Neural progenitor cell (in vitro differentiated cells): Measurements from ENCODE around the gene SUGCT. TPM values are rescaled to one million over a fixed set of nuclear protein-coding genes. Genes with fewer than 3 reads are reported as not detected.

ENCODE experiments used
- DNase-seq: peaks from one replicate; pipeline ENCODE4 v3.0.0-alpha.2; 2016; ENCODE audit warnings: low spot score
- H2AFZ ChIP-seq: fragments of 200-600 bp; sonication (generic); replicated peaks from 2 replicates; pipeline ENCODE4 v1.6.1; 2016; ENCODE audit warnings: antibody characterized with exemption
- H3F3A ChIP-seq: fragments of 200-600 bp; sonication (generic); 2 replicates; pipeline ENCODE4 v1.6.1; 2016; ENCODE audit warnings: antibody characterized with exemption, low read depth
- H3K27ac ChIP-seq: fragments of 200-600 bp; sonication (generic); 2 replicates; pipeline ENCODE4 v1.5.1; 2016; ENCODE audit warnings: mild to moderate bottlenecking
- H3K27me3 ChIP-seq: fragments of 200-600 bp; sonication (generic); 2 replicates; pipeline ENCODE4 v1.6.1; 2016; ENCODE audit warnings: mild to moderate bottlenecking, moderate library complexity
- H3K36me3 ChIP-seq: fragments of 200-600 bp; sonication (generic); 2 replicates; pipeline ENCODE4 v1.5.1; 2016
- H3K4me1 ChIP-seq: fragments of 200-600 bp; sonication (generic); 2 replicates; pipeline ENCODE4 v1.6.1; 2016; ENCODE audit warnings: mixed run types
- H3K4me2 ChIP-seq: fragments of 200-600 bp; sonication (generic); 2 replicates; pipeline ENCODE4 v1.6.1; 2016
- H3K4me3 ChIP-seq: fragments of 200-600 bp; sonication (generic); 2 replicates; pipeline ENCODE4 v1.5.1; 2016
- H3K79me2 ChIP-seq: fragments of 200-600 bp; sonication (generic); 2 replicates; pipeline ENCODE4 v1.6.1; 2016; ENCODE audit warnings: low read depth
- H3K9ac ChIP-seq: fragments of 200-600 bp; sonication (generic); 2 replicates; pipeline ENCODE4 v1.6.1; 2016
- H3K9me3 ChIP-seq: fragments of 200-600 bp; sonication (generic); 2 replicates; pipeline ENCODE4 v1.5.1; 2016; ENCODE audit warnings: low read depth
- H4K20me1 ChIP-seq: fragments of 200-600 bp; sonication (generic); 2 replicates; pipeline ENCODE4 v1.6.1; 2016; ENCODE audit warnings: low read depth
- H3K27ac Mint-ChIP-seq: 3 replicates; pipeline ENCODE4 v1.8.0; 2021; ENCODE audit warnings: mixed read lengths
- H3K27me3 Mint-ChIP-seq: 2 replicates; pipeline ENCODE4 v1.8.0; 2022; ENCODE audit warnings: low read depth, mild to moderate bottlenecking, inconsistent platforms, moderate library complexity, mixed read lengths; ENCODE audit not compliant: insufficient read depth
- H3K36me3 Mint-ChIP-seq: 3 replicates; pipeline ENCODE4 v1.8.0; 2021; ENCODE audit warnings: mixed read lengths
- H3K4me1 Mint-ChIP-seq: 3 replicates; pipeline ENCODE4 v1.8.0; 2021; ENCODE audit warnings: mixed read lengths
- H3K4me3 Mint-ChIP-seq: 3 replicates; pipeline ENCODE4 v1.8.0; 2021; ENCODE audit warnings: mild to moderate bottlenecking, moderate library complexity, mixed read lengths
- H3K9me3 Mint-ChIP-seq: 3 replicates; pipeline ENCODE4 v1.8.0; 2020; ENCODE audit warnings: mixed read lengths
- EZH2 ChIP-seq: fragments of 200-600 bp; sonication (generic); IDR thresholded peaks from 2 replicates; pipeline ENCODE4 v1.6.1; 2017; ENCODE audit warnings: antibody characterized with exemption, mild to moderate bottlenecking, moderate library complexity
- EZH2phosphoT487 ChIP-seq: fragments of 200-600 bp; sonication (generic); IDR thresholded peaks from 2 replicates; pipeline ENCODE4 v1.6.1; 2017; ENCODE audit warnings: antibody characterized with exemption
- total RNA-seq: library from RNA; depleted of rRNA; stranded (reverse); fragments of >200 nt; gene quantifications from 2 replicates; pipeline ENCODE4 v1.2.3, GENCODE V29; 2015; ENCODE audit warnings: low replicate concordance
- TF ChIP-seq, protein P1 (sequence below): fragments of 200-600 bp; sonication (generic); IDR thresholded peaks from 2 replicates; pipeline ENCODE4 v1.5.1; 2017; ENCODE audit warnings: antibody characterized with exemption, mild to moderate bottlenecking

SUGCT gene
- total RNA-seq, 1 donor from 2014 or later: 10.1 TPM

DNA sequence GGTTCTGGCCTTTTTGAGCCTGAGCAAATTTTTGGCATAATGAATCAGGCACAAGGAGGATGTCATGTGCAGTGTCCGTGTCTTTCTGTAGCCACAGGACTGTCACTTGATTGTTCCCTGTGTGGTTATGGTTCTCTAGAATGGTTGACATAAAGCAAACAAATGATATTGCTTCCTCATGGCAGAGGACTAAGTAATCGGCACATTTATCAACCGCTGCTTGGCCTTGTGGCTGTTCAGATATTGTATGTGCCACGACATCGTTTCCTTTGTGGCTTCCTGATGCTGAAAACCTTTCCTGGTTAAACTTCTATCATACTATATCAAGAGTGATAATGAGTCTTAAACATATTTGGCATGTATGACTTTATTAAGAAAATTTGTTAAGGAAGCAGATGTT, 598.8 kb downstream of the SUGCT start:
- Histone ChIP-seq H4K20me1 (no peaks in the 10 kb centered on the region), H3K27ac (no peak overlapping the region), H3K36me3 (no peaks in the 10 kb centered on the region), H3K4me3 (no peak overlapping the region), H3K9ac (no peak overlapping the region), H3K9me3 (peaks cover 3% of the 10 kb centered on the region), H3K4me2 (no peak overlapping the region), H3F3A (no peaks in the 10 kb centered on the region), H3K27me3 (no peaks in the 10 kb centered on the region), H2AFZ (no peak overlapping the region), H3K79me2 (no peaks in the 10 kb centered on the region), H3K4me1 (no peaks in the 10 kb centered on the region)
- Mint-ChIP-seq H3K36me3 (no peaks in the 10 kb centered on the region), H3K4me1 (no peaks in the 10 kb centered on the region), H3K27me3 (no peaks in the 10 kb centered on the region), H3K27ac (no peak overlapping the region), H3K4me3 (no peak overlapping the region), H3K9me3 (no peaks in the 10 kb centered on the region)
- TF ChIP-seq, protein P1, sequence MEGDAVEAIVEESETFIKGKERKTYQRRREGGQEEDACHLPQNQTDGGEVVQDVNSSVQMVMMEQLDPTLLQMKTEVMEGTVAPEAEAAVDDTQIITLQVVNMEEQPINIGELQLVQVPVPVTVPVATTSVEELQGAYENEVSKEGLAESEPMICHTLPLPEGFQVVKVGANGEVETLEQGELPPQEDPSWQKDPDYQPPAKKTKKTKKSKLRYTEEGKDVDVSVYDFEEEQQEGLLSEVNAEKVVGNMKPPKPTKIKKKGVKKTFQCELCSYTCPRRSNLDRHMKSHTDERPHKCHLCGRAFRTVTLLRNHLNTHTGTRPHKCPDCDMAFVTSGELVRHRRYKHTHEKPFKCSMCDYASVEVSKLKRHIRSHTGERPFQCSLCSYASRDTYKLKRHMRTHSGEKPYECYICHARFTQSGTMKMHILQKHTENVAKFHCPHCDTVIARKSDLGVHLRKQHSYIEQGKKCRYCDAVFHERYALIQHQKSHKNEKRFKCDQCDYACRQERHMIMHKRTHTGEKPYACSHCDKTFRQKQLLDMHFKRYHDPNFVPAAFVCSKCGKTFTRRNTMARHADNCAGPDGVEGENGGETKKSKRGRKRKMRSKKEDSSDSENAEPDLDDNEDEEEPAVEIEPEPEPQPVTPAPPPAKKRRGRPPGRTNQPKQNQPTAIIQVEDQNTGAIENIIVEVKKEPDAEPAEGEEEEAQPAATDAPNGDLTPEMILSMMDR: no peak
- TF ChIP-seq EZH2 (no peak), EZH2phosphoT487 (no peak)
- DNase-seq: no peak

DNA sequence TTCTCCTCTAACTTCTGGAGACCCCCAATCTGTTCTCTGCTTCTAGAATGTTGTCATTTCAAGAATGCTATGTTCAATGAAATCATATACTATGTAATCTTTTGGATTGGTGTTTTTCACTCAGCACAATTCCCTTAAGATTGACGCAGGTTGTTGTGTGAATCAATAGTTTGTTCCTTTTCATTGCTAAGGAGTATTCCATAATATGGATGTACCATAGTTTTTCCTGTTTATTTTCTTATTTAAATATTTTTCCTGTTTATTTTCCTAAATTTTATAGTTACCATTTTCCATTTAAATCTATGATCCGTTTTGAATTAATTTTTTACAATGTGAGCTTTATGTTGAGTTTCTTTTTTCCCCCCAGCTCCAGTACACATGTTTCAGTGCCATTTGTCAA, 604.5 kb downstream of the SUGCT start:
- Histone ChIP-seq H3K27ac (no peak overlapping the region), H3F3A (no peaks in the 10 kb centered on the region), H3K9ac (no peak overlapping the region), H3K9me3 (peaks cover 3% of the 10 kb centered on the region), H3K4me2 (no peak overlapping the region), H3K79me2 (no peaks in the 10 kb centered on the region), H3K36me3 (no peaks in the 10 kb centered on the region), H3K27me3 (no peaks in the 10 kb centered on the region), H3K4me1 (no peaks in the 10 kb centered on the region), H4K20me1 (no peaks in the 10 kb centered on the region), H3K4me3 (no peak overlapping the region), H2AFZ (no peak overlapping the region)
- H3K36me3 Mint-ChIP-seq: no peaks in the 10 kb centered on the region
- no peak overlapping the region for H3K27ac Mint-ChIP-seq
- no peaks in the 10 kb centered on the region for H3K4me1 Mint-ChIP-seq
- H3K9me3 Mint-ChIP-seq: peaks cover 3% of the 10 kb centered on the region
- TF ChIP-seq, protein P1: no peak
- TF ChIP-seq EZH2phosphoT487 (no peak), EZH2 (no peak)
- H3K4me3 Mint-ChIP-seq: no peak overlapping the region
- no peaks in the 10 kb centered on the region for H3K27me3 Mint-ChIP-seq
- DNase-seq: no peak

- Mint-ChIP-seq H3K4me3 (no peak overlapping the region), H3K4me1 (peaks cover 6% of the 10 kb centered on the region), H3K27ac (no peak overlapping the region), H3K9me3 (peaks cover 3% of the 10 kb centered on the region), H3K36me3 (no peaks in the 10 kb centered on the region), H3K27me3 (no peaks in the 10 kb centered on the region)
- Histone ChIP-seq H3K9ac (no peak overlapping the region), H3K27ac (no peak overlapping the region), H2AFZ (no peak overlapping the region), H3K27me3 (no peaks in the 10 kb centered on the region), H3K4me2 (no peak overlapping the region), H3K4me1 (peaks cover 20% of the 10 kb centered on the region), H3K36me3 (no peaks in the 10 kb centered on the region), H3K9me3 (peaks cover under 1% of the 10 kb centered on the region), H3F3A (no peaks in the 10 kb centered on the region), H4K20me1 (no peaks in the 10 kb centered on the region), H3K79me2 (no peaks in the 10 kb centered on the region), H3K4me3 (no peak overlapping the region)
- TF ChIP-seq, protein P1: no peak
- TF ChIP-seq EZH2 (no peak), EZH2phosphoT487 (no peak)
- no peak for DNase-seq
These were observed 607.5 kb downstream of the SUGCT start for GRCh38 chr7:40742270-40742669.
